ENCODE results near the gene PPFIA3. TPM values are rescaled to one million over a fixed set of nuclear protein-coding genes. Genes with fewer than 3 reads are reported as not detected.
"Not testable (repeated sequence)": the region's sequence is repeated elsewhere in the genome, so short reads cannot be mapped to it uniquely, and the experiment has no call there.

Gene PPFIA3
- total RNA-seq, 1 experiment from 2014 or later = 19.1 TPM

DNA sequence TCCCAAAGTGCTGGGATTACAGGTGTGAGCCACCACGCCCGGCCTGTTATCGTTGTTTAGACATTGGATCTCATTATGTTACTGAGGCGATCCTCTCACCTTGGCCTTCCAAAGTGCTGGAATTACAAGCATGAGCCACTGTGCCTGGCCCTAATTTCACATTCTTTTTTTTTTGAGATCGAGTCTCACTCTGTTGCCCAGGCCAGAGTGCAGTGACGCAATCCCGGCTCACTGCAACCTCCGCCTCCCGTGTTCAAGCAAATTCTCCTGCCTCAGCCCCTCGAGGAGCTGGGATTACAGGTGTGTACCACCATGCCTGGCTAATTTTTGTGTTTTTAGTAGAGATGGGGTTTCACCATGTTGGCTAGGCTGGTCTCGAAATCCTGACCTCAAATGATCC lies 3.9 kb downstream of the PPFIA3 start:
- H3K4me2 ChIP-seq (ENCODE audit: insufficient read depth, insufficient read length, low read length); H4K5ac ChIP-seq (ENCODE audit: insufficient read length, low read depth, low read length); H2BK20ac ChIP-seq (ENCODE audit: low read depth, low read length, poor library complexity, severe bottlenecking); H4K20me1 ChIP-seq (ENCODE audit: control insufficient read depth, insufficient read depth, insufficient read length); H3K14ac ChIP-seq (ENCODE audit: insufficient read depth, low read length); H3T11ph ChIP-seq (ENCODE audit: low read length); H2BK5ac ChIP-seq (ENCODE audit: insufficient read length, low read length); H2AFZ ChIP-seq (ENCODE audit: low read length); H2BK15ac ChIP-seq (ENCODE audit: low read depth, low read length); H3K56ac ChIP-seq (ENCODE audit: insufficient read length, low read depth, low read length); H3K9ac ChIP-seq (ENCODE audit: extremely low read depth, insufficient read length, low read length); H3K27ac Mint-ChIP-seq; H3K18ac ChIP-seq (ENCODE audit: insufficient read length, low read depth, low read length); H3K36me3 Mint-ChIP-seq (ENCODE audit: insufficient read depth in 1 of 3, low read depth in 3 of 3); H4K8ac ChIP-seq (replicated peaks; ENCODE audit: insufficient read length, low read depth, low read length); H2BK120ac ChIP-seq (ENCODE audit: low read depth, low read length, poor library complexity, severe bottlenecking); H3K79me2 ChIP-seq (ENCODE audit: insufficient read depth, low read length); H3K9me3 ChIP-seq (ENCODE audit: control insufficient read depth, low read depth, low read length); H3K4ac ChIP-seq (ENCODE audit: low read depth, low read length); H4K91ac ChIP-seq (ENCODE audit: insufficient read length, low read depth, low read length); DNase-seq; H2AK5ac ChIP-seq (ENCODE audit: insufficient read length, low read length); H3K4me3 Mint-ChIP-seq; H3K23ac ChIP-seq (ENCODE audit: insufficient read length, low read depth, low read length); H3K27me3 ChIP-seq (ENCODE audit: insufficient read depth, low read length); H3K4me1 ChIP-seq (ENCODE audit: insufficient read depth, low read length); H3K79me1 ChIP-seq (ENCODE audit: insufficient read depth, low read depth, low read length, poor library complexity, severe bottlenecking); H3K23me2 ChIP-seq (ENCODE audit: insufficient read length, low read depth, low read length, poor library complexity, severe bottlenecking); H2BK12ac ChIP-seq (ENCODE audit: insufficient read length, low read depth, low read length); H3K27ac ChIP-seq (ENCODE audit: insufficient read length, low read depth, low read length); H3K9me3 Mint-ChIP-seq: not testable (repeated sequence)
- Mint-ChIP-seq H3K4me1 (peaks cover 16 to 22% of the 10 kb centered on the region in 2 experiments), H3K27me3 (ENCODE audit: low read depth) (peaks cover 37% of the 10 kb centered on the region)
- WGBS (ENCODE audit: extremely low coverage, insufficient read length, low lambda C conversion rate) = no CpG with 5 or more reads among the region's 11 CpGs
